Measurements from ENCODE around the gene OLIG1.

GRCh38 chr21:33064623-33065390 lies 5.1 kb upstream of the OLIG1 start:
- TF ChIP-seq CTCF (IDR thresholded peaks at IDR 0.05) (no peak), ZFX (IDR thresholded peaks at IDR 0.05; ENCODE audit: borderline replicate concordance) (no peak)

Data from 22Rv1 (cell line).